Testis (tissue), 3 donors: ENCODE data around the gene GOLPH3. TPM values are rescaled to one million over a fixed set of nuclear protein-coding genes. Genes with fewer than 3 reads are reported as not detected.

Experiments used
- DNase-seq: peaks from one replicate; pipeline ENCODE4 v3.0.0-alpha.2; 2019
- H3K27ac ChIP-seq, 2 donors: fragments of 200-600 bp; sonication (generic); one replicate each; pipeline ENCODE4 v1.5.1; 2019
- H3K27me3 ChIP-seq: fragments of 200-600 bp; sonication (generic); one replicate; pipeline ENCODE4 v1.5.1; 2019
- H3K36me3 ChIP-seq: fragments of 200-600 bp; sonication (generic); one replicate; pipeline ENCODE4 v1.5.1; 2017; ENCODE audit warnings: low read depth; ENCODE audit errors: missing control alignments
- H3K4me1 ChIP-seq: fragments of 200-600 bp; sonication (generic); one replicate; pipeline ENCODE4 v1.5.1; 2019
- H3K4me3 ChIP-seq, 2 donors: fragments of 200-600 bp; sonication (generic); one replicate each; pipeline ENCODE4 v1.5.1; 2017 to 2019
- H3K9me3 ChIP-seq: fragments of 200-600 bp; sonication (generic); one replicate; pipeline ENCODE4 v1.5.1; 2017
- POLR2A ChIP-seq: fragments of 450-650 bp; IDR thresholded peaks from one replicate; pipeline ENCODE4 v1.6.1; 2017; ENCODE audit warnings: antibody characterized with exemption, mild to moderate bottlenecking, moderate library complexity
- WGBS, 2 donors: methylation state at CpG; one replicate each; pipeline ENCODE4 v1.1.5; 2018; 5-methylcytosine and 5-hydroxymethylcytosine counted together
- intact Hi-C: fragments of 100-400 bp; cut with DNase I; formaldehyde crosslinking; loops from one replicate; pipeline ENCODE4 v1.15.1; 2023; ENCODE audit warnings: low total_unique reads
- polyA plus RNA-seq: library from polyadenylated mRNA; stranded (reverse); fragments of 350-450 nt; fragmentation: Illumina TruSeq; extraction: RNeasy Lipid Tissue Mini Kit (QIAGEN cat#74804); gene quantifications from one replicate; pipeline ENCODE4 v1.2.3, GENCODE V29; 2014; ENCODE audit warnings: low read depth, low replicate concordance; ENCODE audit not compliant: insufficient read depth
- total RNA-seq, 2 donors: library from RNA; depleted of rRNA; stranded (reverse); fragments of >200 nt; gene quantifications; one replicate each; pipeline ENCODE4 v1.2.3, GENCODE V29; 2016
- TF ChIP-seq, protein P1 (sequence below), 3 experiments: fragments of 450-650 bp in 2 of 3; fragments of 200-600 bp in 1 of 3; sonication (generic) in 1 of 3; IDR thresholded peaks; one replicate each; pipeline ENCODE4 v1.5.1; 2016 to 2019; ENCODE audit warnings: antibody characterized with exemption in 3 of 3, mild to moderate bottlenecking in 2 of 3, moderate library complexity in 1 of 3

GOLPH3 gene
- total and polyA plus RNA-seq, 3 donors from 2014 or later = 54.2 to 102 (median 88.7) TPM

DNA sequence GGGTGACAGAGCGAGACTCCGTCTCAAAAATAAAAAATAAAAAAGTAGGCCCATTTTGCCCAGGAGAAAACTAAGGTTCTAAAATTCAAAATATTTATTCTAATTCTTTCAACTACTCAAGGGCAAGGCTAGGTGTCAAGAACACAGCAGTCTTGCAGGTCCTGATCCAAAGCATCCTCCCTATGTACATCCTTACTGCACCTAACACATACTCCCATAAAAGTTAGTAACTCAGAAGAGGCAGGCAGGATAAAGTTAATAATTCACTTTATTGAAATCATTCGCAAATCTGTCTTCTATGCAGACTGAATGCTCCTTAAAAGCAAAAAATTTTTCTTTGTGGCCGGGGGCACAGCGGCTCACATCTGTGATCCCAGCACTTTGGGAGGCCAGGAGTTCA is 11.1 kb downstream of the GOLPH3 start:
- Histone ChIP-seq H3K9me3 (no peaks in the 10 kb centered on the region), H3K27ac (no peak overlapping the region), H3K4me3 (no peak overlapping the region), H3K36me3 (no peaks in the 10 kb centered on the region), H3K27me3 (no peaks in the 10 kb centered on the region), H3K4me1 (peaks cover 47% of the 10 kb centered on the region)
- no peak for DNase-seq
- intact Hi-C loops = no loop called here
- TF ChIP-seq, protein P1, sequence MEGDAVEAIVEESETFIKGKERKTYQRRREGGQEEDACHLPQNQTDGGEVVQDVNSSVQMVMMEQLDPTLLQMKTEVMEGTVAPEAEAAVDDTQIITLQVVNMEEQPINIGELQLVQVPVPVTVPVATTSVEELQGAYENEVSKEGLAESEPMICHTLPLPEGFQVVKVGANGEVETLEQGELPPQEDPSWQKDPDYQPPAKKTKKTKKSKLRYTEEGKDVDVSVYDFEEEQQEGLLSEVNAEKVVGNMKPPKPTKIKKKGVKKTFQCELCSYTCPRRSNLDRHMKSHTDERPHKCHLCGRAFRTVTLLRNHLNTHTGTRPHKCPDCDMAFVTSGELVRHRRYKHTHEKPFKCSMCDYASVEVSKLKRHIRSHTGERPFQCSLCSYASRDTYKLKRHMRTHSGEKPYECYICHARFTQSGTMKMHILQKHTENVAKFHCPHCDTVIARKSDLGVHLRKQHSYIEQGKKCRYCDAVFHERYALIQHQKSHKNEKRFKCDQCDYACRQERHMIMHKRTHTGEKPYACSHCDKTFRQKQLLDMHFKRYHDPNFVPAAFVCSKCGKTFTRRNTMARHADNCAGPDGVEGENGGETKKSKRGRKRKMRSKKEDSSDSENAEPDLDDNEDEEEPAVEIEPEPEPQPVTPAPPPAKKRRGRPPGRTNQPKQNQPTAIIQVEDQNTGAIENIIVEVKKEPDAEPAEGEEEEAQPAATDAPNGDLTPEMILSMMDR (IDR thresholded peaks at IDR 0.05) = no peak
- TF ChIP-seq POLR2A = no peak
- WGBS, 2 donors = 85 to 88% methylated on average over 5 of the region's 5 CpGs

GRCh38 chr5:32160228-32160627 is 13.9 kb downstream of the GOLPH3 start:
- TF ChIP-seq, protein P1 (IDR thresholded peaks at IDR 0.05) = no peak
- no peak for TF ChIP-seq POLR2A
- H3K36me3 ChIP-seq = no peaks in the 10 kb centered on the region
- no peak overlapping the region for H3K27ac ChIP-seq
- intact Hi-C loops = no loop called here
- H3K4me1 ChIP-seq = peaks cover 26% of the 10 kb centered on the region
- WGBS, 2 donors = 83 to 90% methylated on average over 1 of the region's 1 CpG
- no peaks in the 10 kb centered on the region for H3K27me3 ChIP-seq
- DNase-seq = no peak
- no peaks in the 10 kb centered on the region for H3K9me3 ChIP-seq
- H3K4me3 ChIP-seq = no peak overlapping the region

- peaks cover 23% of the 10 kb centered on the region for H3K4me1 ChIP-seq
- no peaks in the 10 kb centered on the region for H3K27me3 ChIP-seq
- no peaks in the 10 kb centered on the region for H3K36me3 ChIP-seq
- no peaks in the 10 kb centered on the region for H3K9me3 ChIP-seq
- no peak for DNase-seq
- H3K4me3 ChIP-seq = no peak overlapping the region
- no peak overlapping the region for H3K27ac ChIP-seq
- intact Hi-C loops = no loop called here
- WGBS, 2 donors = 57 to 66% methylated on average over 2 of the region's 2 CpGs
- TF ChIP-seq, protein P1 (IDR thresholded peaks at IDR 0.05) = no peak
- no peak for TF ChIP-seq POLR2A
Observed at GRCh38 chr5:32159328-32160072, 14.6 kb downstream of the GOLPH3 start.

DNA sequence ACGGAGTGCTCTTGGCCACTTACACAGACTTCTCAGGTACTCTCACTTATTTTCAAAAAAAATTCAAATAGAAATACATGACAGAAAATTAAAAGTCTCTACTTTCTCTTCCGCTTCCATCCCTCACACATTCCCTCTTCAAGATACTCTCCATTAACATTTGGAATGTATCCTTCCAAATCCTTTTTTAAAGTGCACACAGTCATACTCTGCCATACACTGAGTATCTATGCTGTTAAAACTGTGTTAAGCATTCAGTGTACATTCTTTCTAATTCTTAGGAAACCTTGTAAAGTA is 15.5 kb downstream of the GOLPH3 start:
- peaks cover 29% of the 10 kb centered on the region for H3K4me1 ChIP-seq
- TF ChIP-seq POLR2A = no peak
- TF ChIP-seq, protein P1 (IDR thresholded peaks at IDR 0.05) = no peak
- intact Hi-C loops = no loop called here
- no peak for DNase-seq
- H3K4me3 ChIP-seq = no peak overlapping the region
- WGBS, 2 donors = 82 to 86% methylated on average over 2 of the region's 2 CpGs
- H3K27ac ChIP-seq = no peak overlapping the region
- no peaks in the 10 kb centered on the region for H3K27me3 ChIP-seq
- H3K36me3 ChIP-seq = no peaks in the 10 kb centered on the region
- H3K9me3 ChIP-seq = no peaks in the 10 kb centered on the region

DNA sequence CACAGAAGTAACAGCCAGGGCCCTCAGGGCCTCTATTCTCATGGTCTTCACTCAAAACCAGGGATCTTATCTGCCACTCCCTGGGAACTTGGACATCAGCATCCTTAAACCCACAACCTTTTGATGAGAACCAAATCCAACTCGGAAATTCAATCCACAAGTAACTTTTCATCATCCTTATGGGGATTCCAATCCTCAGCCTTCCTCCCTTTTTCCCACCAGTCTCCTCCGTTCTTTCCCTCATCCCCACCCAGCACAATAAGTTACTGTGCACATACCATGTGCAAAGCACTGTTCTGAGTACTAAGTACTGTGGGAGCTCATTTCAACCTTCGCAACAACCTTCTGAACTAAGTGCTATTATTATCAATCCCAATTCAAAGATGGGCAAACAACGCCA is 17.0 kb downstream of the GOLPH3 start:
- Histone ChIP-seq H3K27ac (no peak overlapping the region), H3K27me3 (no peaks in the 10 kb centered on the region), H3K4me3 (no peak overlapping the region), H3K9me3 (no peaks in the 10 kb centered on the region), H3K36me3 (no peaks in the 10 kb centered on the region), H3K4me1 (peaks cover 32% of the 10 kb centered on the region)
- intact Hi-C loops = no loop called here
- WGBS, 2 donors = 65 to 73% methylated on average over 4 of the region's 4 CpGs
- DNase-seq = no peak
- TF ChIP-seq, protein P1 (IDR thresholded peaks at IDR 0.05) = no peak
- no peak for TF ChIP-seq POLR2A
